Astrocyte (in vitro differentiated cells and primary cell): ENCODE data around the gene MYO15A. TPM values are rescaled to one million over a fixed set of nuclear protein-coding genes. Genes with fewer than 3 reads are reported as not detected.

ENCODE experiments used
- DNase-seq: peaks from one replicate; pipeline ENCODE4 v3.0.0-alpha.2; 2010; ENCODE audit warnings: low read depth
- FAIRE-seq: peaks from 2 replicates; lab custom pipeline; 2011; peaks lifted over from hg19 to GRCh38; lab: Jason Lieb, UNC
- H2AFZ ChIP-seq: 2 replicates; pipeline ENCODE4 v1.6.0; 2012; ENCODE audit warnings: low read depth, low read length, inconsistent platforms
- H3K27ac ChIP-seq: 2 replicates; pipeline ENCODE4 v1.5.1; 2011; ENCODE audit warnings: low read depth, low read length, inconsistent platforms
- H3K27me3 ChIP-seq: 2 replicates; pipeline ENCODE4 v1.6.0; 2011; ENCODE audit warnings: low read length, inconsistent platforms; ENCODE audit not compliant: insufficient read depth
- H3K36me3 ChIP-seq: 2 replicates; pipeline ENCODE4 v1.5.1; 2011; ENCODE audit warnings: low read length, inconsistent platforms; ENCODE audit not compliant: insufficient read depth
- H3K4me1 ChIP-seq: 2 replicates; pipeline ENCODE4 v1.5.1; 2011; ENCODE audit warnings: low read length, inconsistent platforms; ENCODE audit not compliant: insufficient read depth
- H3K4me2 ChIP-seq: 2 replicates; pipeline ENCODE4 v1.6.0; 2012; ENCODE audit warnings: low read length, inconsistent platforms
- H3K4me3 ChIP-seq: 2 replicates; pipeline ENCODE4 v1.5.1; 2011; ENCODE audit warnings: low read depth, mild to moderate bottlenecking, low read length, inconsistent platforms; ENCODE audit not compliant: insufficient read depth
- H3K79me2 ChIP-seq: 2 replicates; pipeline ENCODE4 v1.6.0; 2012; ENCODE audit warnings: mild to moderate bottlenecking, low read length, inconsistent platforms; ENCODE audit not compliant: insufficient read depth
- H3K9ac ChIP-seq: 2 replicates; pipeline ENCODE4 v1.6.0; 2012; ENCODE audit warnings: mild to moderate bottlenecking, low read length, inconsistent platforms
- H3K9me3 ChIP-seq: 2 replicates; pipeline ENCODE4 v1.5.1; 2012; ENCODE audit warnings: low read depth, mild to moderate bottlenecking, low read length, inconsistent platforms; ENCODE audit not compliant: insufficient read depth
- H4K20me1 ChIP-seq: 2 replicates; pipeline ENCODE4 v1.6.0; 2012; ENCODE audit warnings: low read length, inconsistent platforms; ENCODE audit not compliant: insufficient read depth
- H3K27ac Mint-ChIP-seq: one replicate; pipeline ENCODE4 v1.8.0; 2021; ENCODE audit warnings: mild to moderate bottlenecking, mixed read lengths; ENCODE audit not compliant: unreplicated experiment
- H3K27me3 Mint-ChIP-seq: one replicate; pipeline ENCODE4 v1.8.0; 2021; ENCODE audit warnings: low read depth, mixed read lengths; ENCODE audit not compliant: unreplicated experiment
- H3K36me3 Mint-ChIP-seq: one replicate; pipeline ENCODE4 v1.8.0; 2021; ENCODE audit warnings: low read depth, mixed read lengths; ENCODE audit not compliant: unreplicated experiment
- H3K4me1 Mint-ChIP-seq: one replicate; pipeline ENCODE4 v1.8.0; 2021; ENCODE audit warnings: low read depth, mixed read lengths; ENCODE audit not compliant: unreplicated experiment
- H3K4me3 Mint-ChIP-seq: one replicate; pipeline ENCODE4 v1.8.0; 2021; ENCODE audit warnings: mild to moderate bottlenecking, moderate library complexity, mixed read lengths; ENCODE audit not compliant: unreplicated experiment
- H3K9me3 Mint-ChIP-seq: one replicate; pipeline ENCODE4 v1.8.0; 2021; ENCODE audit warnings: mild to moderate bottlenecking, mixed read lengths; ENCODE audit not compliant: unreplicated experiment
- EZH2 ChIP-seq: IDR thresholded peaks from 2 replicates; pipeline ENCODE4 v1.6.1; 2012; ENCODE audit warnings: mild to moderate bottlenecking, low read length, inconsistent platforms; ENCODE audit not compliant: insufficient read depth
- total RNA-seq: library from RNA; stranded (reverse); gene quantifications from 2 replicates; pipeline ENCODE4 v1.2.1, GENCODE V29; 2021
- TF ChIP-seq, protein P1 (sequence below): IDR thresholded peaks from 2 replicates; pipeline ENCODE4 v1.5.1; 2011; ENCODE audit warnings: low read depth, mild to moderate bottlenecking, inconsistent platforms, low read length, moderate library complexity; ENCODE audit not compliant: insufficient read depth

MYO15A gene
- total RNA-seq, 1 donor from 2014 or later = 0.32 TPM

DNA sequence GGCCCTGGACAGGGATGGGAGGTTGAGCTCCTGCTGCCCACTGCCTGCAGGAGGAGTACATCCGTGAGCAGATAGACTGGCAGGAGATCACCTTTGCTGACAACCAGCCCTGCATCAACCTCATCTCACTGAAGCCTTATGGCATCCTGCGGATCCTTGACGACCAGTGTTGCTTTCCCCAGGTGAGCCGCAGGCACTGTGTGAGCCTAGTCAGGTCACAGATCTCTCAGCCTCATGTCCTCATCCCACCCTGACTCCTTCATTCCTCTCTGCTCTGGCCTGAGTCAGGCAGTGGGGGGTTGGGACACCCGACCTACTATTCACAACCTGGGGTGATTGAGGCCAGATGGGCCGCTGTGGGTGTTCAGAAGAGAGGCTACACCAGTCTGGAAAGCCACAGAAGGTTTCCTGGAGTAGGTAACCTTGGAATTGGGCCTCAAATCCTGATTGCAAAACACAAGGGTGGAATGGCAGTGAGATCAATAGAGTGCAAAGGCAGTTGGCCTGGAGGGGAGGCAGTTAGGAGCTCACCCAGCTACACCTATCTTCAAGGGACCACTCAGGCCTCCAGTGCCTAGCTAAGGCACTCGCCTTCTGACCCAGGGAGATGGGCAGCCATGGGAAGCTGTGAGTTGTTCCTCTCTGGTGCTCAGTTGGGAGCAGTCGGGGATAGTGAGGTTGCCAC, 29.7 kb downstream of the MYO15A start:
- FAIRE-seq = no peak
- no peaks in the 10 kb centered on the region for H3K9me3 Mint-ChIP-seq
- Histone ChIP-seq H3K4me1 (no peaks in the 10 kb centered on the region), H3K79me2 (no peaks in the 10 kb centered on the region), H4K20me1 (no peaks in the 10 kb centered on the region), H3K36me3 (no peaks in the 10 kb centered on the region), H3K27ac (no peak overlapping the region), H2AFZ (no peak overlapping the region), H3K4me2 (no peak overlapping the region), H3K4me3 (no peak overlapping the region), H3K27me3 (no peaks in the 10 kb centered on the region), H3K9ac (no peak overlapping the region), H3K9me3 (no peaks in the 10 kb centered on the region)
- H3K27ac Mint-ChIP-seq = no peak overlapping the region
- no peaks in the 10 kb centered on the region for H3K4me1 Mint-ChIP-seq
- no peak for DNase-seq
- TF ChIP-seq, protein P1, sequence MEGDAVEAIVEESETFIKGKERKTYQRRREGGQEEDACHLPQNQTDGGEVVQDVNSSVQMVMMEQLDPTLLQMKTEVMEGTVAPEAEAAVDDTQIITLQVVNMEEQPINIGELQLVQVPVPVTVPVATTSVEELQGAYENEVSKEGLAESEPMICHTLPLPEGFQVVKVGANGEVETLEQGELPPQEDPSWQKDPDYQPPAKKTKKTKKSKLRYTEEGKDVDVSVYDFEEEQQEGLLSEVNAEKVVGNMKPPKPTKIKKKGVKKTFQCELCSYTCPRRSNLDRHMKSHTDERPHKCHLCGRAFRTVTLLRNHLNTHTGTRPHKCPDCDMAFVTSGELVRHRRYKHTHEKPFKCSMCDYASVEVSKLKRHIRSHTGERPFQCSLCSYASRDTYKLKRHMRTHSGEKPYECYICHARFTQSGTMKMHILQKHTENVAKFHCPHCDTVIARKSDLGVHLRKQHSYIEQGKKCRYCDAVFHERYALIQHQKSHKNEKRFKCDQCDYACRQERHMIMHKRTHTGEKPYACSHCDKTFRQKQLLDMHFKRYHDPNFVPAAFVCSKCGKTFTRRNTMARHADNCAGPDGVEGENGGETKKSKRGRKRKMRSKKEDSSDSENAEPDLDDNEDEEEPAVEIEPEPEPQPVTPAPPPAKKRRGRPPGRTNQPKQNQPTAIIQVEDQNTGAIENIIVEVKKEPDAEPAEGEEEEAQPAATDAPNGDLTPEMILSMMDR = no peak
- TF ChIP-seq EZH2 = no peak
- no peak overlapping the region for H3K4me3 Mint-ChIP-seq
- peaks cover 5% of the 10 kb centered on the region for H3K36me3 Mint-ChIP-seq
- H3K27me3 Mint-ChIP-seq = peaks cover 19% of the 10 kb centered on the region

DNA sequence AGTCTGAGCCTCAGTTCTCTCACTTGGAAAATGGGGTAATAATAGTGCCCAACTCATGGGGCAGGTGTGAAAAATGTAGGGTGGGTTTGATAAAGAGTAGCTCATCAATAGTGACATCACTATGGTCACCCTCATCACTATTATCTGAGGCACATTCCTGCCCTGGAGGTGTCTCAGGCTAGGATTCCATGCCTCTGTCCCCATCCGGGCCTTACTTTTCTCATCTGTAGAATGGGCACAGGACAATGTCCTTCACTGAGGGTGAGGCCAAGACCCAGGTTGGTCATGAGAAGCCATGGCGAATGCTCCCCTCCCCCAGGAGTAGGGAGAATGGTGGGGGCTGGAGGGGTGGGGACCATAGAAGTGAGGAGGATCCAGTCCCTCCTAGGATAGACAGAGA, 30.5 kb downstream of the MYO15A start:
- H3K27ac Mint-ChIP-seq = no peak overlapping the region

GRCh38 chr17:18139498-18139897, 30.9 kb downstream of the MYO15A start:
- H2AFZ ChIP-seq = no peak overlapping the region
- Mint-ChIP-seq H3K4me3 (no peak overlapping the region), H3K4me1 (no peaks in the 10 kb centered on the region), H3K27me3 (peaks cover 20% of the 10 kb centered on the region), H3K27ac (no peak overlapping the region), H3K9me3 (no peaks in the 10 kb centered on the region), H3K36me3 (peaks cover 5% of the 10 kb centered on the region)
- H3K9me3 ChIP-seq = no peaks in the 10 kb centered on the region
- no peaks in the 10 kb centered on the region for H4K20me1 ChIP-seq
- FAIRE-seq (no peak), DNase-seq (no peak)
- no peaks in the 10 kb centered on the region for H3K4me1 ChIP-seq
- no peaks in the 10 kb centered on the region for H3K27me3 ChIP-seq
- TF ChIP-seq, protein P1 = no peak
- no peak for TF ChIP-seq EZH2
- H3K79me2 ChIP-seq = no peaks in the 10 kb centered on the region
- no peaks in the 10 kb centered on the region for H3K36me3 ChIP-seq
- no peak overlapping the region for H3K27ac ChIP-seq
- no peak overlapping the region for H3K9ac ChIP-seq
- no peak overlapping the region for H3K4me2 ChIP-seq
- H3K4me3 ChIP-seq = no peak overlapping the region

More for the DNA sequence above, 30.5 kb downstream of the MYO15A start:
- Histone ChIP-seq H3K27ac (no peak overlapping the region), H3K9ac (no peak overlapping the region), H3K27me3 (no peaks in the 10 kb centered on the region), H3K9me3 (no peaks in the 10 kb centered on the region), H3K4me3 (no peak overlapping the region), H3K79me2 (no peaks in the 10 kb centered on the region), H3K36me3 (no peaks in the 10 kb centered on the region), H2AFZ (no peak overlapping the region), H4K20me1 (no peaks in the 10 kb centered on the region), H3K4me1 (no peaks in the 10 kb centered on the region), H3K4me2 (no peak overlapping the region)
- Mint-ChIP-seq H3K4me1 (no peaks in the 10 kb centered on the region), H3K9me3 (no peaks in the 10 kb centered on the region), H3K27me3 (peaks cover 20% of the 10 kb centered on the region), H3K36me3 (peaks cover 5% of the 10 kb centered on the region), H3K4me3 (no peak overlapping the region)
- DNase-seq (no peak), FAIRE-seq (no peak)
- TF ChIP-seq, protein P1 = no peak
- TF ChIP-seq EZH2 = no peak
